Measurements from ENCODE around the gene KLK8.

KLK8 gene

DNA sequence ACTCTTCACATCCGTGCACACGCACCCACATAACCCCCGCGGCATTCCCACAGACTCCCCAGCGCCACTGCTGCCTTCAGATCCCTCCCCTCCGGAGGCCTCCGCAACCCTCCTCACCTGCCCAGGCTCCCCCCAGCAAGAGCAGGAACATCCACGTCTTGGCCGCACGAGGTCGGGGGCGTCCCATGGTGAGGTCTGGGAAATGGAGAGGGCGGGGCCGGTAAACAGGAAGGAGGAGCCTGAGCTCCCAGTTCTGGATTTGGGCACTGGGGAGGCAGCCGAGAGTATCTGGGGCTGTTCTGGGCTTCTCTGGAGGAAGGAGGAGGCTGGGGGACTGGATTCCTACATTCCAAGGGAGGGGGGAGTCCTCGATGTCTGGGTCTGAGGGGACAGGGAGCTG is 423 bp downstream of the KLK8 start:
- Histone ChIP-seq H3K27ac (ENCODE audit: extremely low read depth, low read depth, low read length) (no peak overlapping the region), H3K36me3 (ENCODE audit: control insufficient read depth in 2 of 2, insufficient read depth in 1 of 2, low read length in 2 of 2) (no peaks in the 10 kb centered on the region), H3K4me1 (ENCODE audit: control insufficient read depth, insufficient read depth, low read length) (no peaks in the 10 kb centered on the region), H3K9me3 (ENCODE audit: control insufficient read depth, insufficient read depth, low read depth, low read length) (no peaks in the 10 kb centered on the region), H3K4me3 (ENCODE audit: low read depth, low read length) (no peak overlapping the region)
- CTCF ChIA-PET = interaction anchor here (0.7 to 1.8 kb wide), 2 partner anchors 16 to 66 kb away, joined by 3 to 7 read pairs; no protein-coding TSS in a partner anchor
- TF ChIP-seq, protein P1, sequence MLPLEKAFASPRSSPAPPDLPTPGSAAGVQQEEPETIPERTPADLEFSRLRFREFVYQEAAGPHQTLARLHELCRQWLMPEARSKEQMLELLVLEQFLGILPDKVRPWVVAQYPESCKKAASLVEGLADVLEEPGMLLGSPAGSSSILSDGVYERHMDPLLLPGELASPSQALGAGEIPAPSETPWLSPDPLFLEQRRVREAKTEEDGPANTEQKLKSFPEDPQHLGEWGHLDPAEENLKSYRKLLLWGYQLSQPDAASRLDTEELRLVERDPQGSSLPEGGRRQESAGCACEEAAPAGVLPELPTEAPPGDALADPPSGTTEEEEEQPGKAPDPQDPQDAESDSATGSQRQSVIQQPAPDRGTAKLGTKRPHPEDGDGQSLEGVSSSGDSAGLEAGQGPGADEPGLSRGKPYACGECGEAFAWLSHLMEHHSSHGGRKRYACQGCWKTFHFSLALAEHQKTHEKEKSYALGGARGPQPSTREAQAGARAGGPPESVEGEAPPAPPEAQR (tag by site-specific recombination; IDR thresholded peaks at IDR 0.05) = no peak
- TF ChIP-seq ZNF670 (tag by site-specific recombination; IDR thresholded peaks at IDR 0.05; ENCODE audit: low read depth) = no peak
- TF ChIP-seq ZNF292 (tag by site-specific recombination; IDR thresholded peaks at IDR 0.05; ENCODE audit: borderline replicate concordance, low read depth) = no peak
- TF ChIP-seq ZBTB20 (tag by site-specific recombination; IDR thresholded peaks at IDR 0.05) = no peak
- no peak for TF ChIP-seq GLIS1 (tag by site-specific recombination; IDR thresholded peaks at IDR 0.05)
- TF ChIP-seq ZNF366 (tag by site-specific recombination; conservative IDR thresholded peaks at IDR 0.05) = no peak
- TF ChIP-seq, protein P2, sequence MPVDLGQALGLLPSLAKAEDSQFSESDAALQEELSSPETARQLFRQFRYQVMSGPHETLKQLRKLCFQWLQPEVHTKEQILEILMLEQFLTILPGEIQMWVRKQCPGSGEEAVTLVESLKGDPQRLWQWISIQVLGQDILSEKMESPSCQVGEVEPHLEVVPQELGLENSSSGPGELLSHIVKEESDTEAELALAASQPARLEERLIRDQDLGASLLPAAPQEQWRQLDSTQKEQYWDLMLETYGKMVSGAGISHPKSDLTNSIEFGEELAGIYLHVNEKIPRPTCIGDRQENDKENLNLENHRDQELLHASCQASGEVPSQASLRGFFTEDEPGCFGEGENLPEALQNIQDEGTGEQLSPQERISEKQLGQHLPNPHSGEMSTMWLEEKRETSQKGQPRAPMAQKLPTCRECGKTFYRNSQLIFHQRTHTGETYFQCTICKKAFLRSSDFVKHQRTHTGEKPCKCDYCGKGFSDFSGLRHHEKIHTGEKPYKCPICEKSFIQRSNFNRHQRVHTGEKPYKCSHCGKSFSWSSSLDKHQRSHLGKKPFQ (tag by site-specific recombination; IDR thresholded peaks at IDR 0.05) = no peak
- TF ChIP-seq, protein P3, sequence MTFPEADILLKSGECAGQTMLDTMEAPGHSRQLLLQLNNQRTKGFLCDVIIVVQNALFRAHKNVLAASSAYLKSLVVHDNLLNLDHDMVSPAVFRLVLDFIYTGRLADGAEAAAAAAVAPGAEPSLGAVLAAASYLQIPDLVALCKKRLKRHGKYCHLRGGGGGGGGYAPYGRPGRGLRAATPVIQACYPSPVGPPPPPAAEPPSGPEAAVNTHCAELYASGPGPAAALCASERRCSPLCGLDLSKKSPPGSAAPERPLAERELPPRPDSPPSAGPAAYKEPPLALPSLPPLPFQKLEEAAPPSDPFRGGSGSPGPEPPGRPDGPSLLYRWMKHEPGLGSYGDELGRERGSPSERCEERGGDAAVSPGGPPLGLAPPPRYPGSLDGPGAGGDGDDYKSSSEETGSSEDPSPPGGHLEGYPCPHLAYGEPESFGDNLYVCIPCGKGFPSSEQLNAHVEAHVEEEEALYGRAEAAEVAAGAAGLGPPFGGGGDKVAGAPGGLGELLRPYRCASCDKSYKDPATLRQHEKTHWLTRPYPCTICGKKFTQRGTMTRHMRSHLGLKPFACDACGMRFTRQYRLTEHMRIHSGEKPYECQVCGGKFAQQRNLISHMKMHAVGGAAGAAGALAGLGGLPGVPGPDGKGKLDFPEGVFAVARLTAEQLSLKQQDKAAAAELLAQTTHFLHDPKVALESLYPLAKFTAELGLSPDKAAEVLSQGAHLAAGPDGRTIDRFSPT (tag by site-specific recombination; IDR thresholded peaks at IDR 0.05) = no peak
- no peak for TF ChIP-seq ZNF48 (tag by site-specific recombination; IDR thresholded peaks at IDR 0.05)
- TF ChIP-seq ZNF664 (tag by site-specific recombination; IDR thresholded peaks at IDR 0.05) = no peak
- POLR2A ChIA-PET = no interaction called here

DNA sequence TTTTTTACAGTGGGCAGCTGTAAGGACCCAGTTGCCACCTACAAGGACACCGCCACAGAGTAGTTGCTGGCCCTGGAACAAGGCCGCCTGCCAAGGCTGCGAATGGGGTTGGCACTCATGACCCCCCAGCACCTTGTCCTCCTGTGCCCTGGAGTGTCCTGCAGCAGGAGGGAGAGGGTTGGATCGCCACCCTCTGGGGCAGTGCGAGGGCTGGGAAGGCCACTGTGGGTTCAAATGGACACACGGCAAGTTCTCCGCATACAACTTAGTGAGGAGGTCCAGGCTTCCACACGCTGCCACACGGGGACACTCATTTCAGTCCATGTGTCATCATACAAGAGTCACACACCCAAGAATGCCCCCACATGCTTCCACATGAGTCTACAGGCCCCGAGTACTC is 978 bp downstream of the KLK8 start:
- ChIA-PET POLR2A (no interaction called here), CTCF (interaction anchor here (0.7 to 1.8 kb wide), 3 partner anchors 17 to 275 kb away, joined by 3 to 7 read pairs (median 3); no protein-coding TSS in a partner anchor)
- Histone ChIP-seq H3K9me3 (ENCODE audit: control insufficient read depth, insufficient read depth, low read depth, low read length) (no peaks in the 10 kb centered on the region), H3K36me3 (ENCODE audit: control insufficient read depth in 2 of 2, insufficient read depth in 1 of 2, low read length in 2 of 2) (no peaks in the 10 kb centered on the region), H3K4me1 (ENCODE audit: control insufficient read depth, insufficient read depth, low read length) (no peaks in the 10 kb centered on the region), H3K4me3 (ENCODE audit: low read depth, low read length) (no peak overlapping the region), H3K27ac (ENCODE audit: extremely low read depth, low read depth, low read length) (no peak overlapping the region)
- TF ChIP-seq SP3 (tag by site-specific recombination; IDR thresholded peaks at IDR 0.05) (no peak), OSR2 (tag by site-specific recombination; IDR thresholded peaks at IDR 0.05) (no peak), ZIC2 (tag by site-specific recombination; IDR thresholded peaks at IDR 0.05) (no peak), ZNF510 (tag by site-specific recombination; IDR thresholded peaks at IDR 0.05; ENCODE audit: insufficient replicate concordance) (no peak), FEZF1 (tag by site-specific recombination; IDR thresholded peaks at IDR 0.05) (no peak), ZNF629 (tag by site-specific recombination; IDR thresholded peaks at IDR 0.05) (no peak), SCRT1 (tag by site-specific recombination; IDR thresholded peaks at IDR 0.05; ENCODE audit: borderline replicate concordance) (no peak), ZNF658 (tag by site-specific recombination; IDR thresholded peaks at IDR 0.05) (no peak), KLF8 (tag by site-specific recombination; IDR thresholded peaks at IDR 0.05) (no peak)
- TF ChIP-seq, protein P4, sequence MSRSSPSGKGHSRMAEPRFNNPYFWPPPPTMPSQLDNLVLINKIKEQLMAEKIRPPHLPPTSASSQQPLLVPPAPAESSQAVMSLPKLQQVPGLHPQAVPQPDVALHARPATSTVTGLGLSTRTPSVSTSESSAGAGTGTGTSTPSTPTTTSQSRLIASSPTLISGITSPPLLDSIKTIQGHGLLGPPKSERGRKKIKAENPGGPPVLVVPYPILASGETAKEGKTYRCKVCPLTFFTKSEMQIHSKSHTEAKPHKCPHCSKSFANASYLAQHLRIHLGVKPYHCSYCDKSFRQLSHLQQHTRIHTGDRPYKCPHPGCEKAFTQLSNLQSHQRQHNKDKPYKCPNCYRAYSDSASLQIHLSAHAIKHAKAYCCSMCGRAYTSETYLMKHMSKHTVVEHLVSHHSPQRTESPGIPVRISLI (tag by site-specific recombination; IDR thresholded peaks at IDR 0.05) = no peak
- TF ChIP-seq, protein P5, sequence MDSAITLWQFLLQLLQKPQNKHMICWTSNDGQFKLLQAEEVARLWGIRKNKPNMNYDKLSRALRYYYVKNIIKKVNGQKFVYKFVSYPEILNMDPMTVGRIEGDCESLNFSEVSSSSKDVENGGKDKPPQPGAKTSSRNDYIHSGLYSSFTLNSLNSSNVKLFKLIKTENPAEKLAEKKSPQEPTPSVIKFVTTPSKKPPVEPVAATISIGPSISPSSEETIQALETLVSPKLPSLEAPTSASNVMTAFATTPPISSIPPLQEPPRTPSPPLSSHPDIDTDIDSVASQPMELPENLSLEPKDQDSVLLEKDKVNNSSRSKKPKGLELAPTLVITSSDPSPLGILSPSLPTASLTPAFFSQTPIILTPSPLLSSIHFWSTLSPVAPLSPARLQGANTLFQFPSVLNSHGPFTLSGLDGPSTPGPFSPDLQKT (IDR thresholded peaks at IDR 0.05; ENCODE audit: borderline replicate concordance, low read depth, low read length) = no peak
- TF ChIP-seq, protein P6, sequence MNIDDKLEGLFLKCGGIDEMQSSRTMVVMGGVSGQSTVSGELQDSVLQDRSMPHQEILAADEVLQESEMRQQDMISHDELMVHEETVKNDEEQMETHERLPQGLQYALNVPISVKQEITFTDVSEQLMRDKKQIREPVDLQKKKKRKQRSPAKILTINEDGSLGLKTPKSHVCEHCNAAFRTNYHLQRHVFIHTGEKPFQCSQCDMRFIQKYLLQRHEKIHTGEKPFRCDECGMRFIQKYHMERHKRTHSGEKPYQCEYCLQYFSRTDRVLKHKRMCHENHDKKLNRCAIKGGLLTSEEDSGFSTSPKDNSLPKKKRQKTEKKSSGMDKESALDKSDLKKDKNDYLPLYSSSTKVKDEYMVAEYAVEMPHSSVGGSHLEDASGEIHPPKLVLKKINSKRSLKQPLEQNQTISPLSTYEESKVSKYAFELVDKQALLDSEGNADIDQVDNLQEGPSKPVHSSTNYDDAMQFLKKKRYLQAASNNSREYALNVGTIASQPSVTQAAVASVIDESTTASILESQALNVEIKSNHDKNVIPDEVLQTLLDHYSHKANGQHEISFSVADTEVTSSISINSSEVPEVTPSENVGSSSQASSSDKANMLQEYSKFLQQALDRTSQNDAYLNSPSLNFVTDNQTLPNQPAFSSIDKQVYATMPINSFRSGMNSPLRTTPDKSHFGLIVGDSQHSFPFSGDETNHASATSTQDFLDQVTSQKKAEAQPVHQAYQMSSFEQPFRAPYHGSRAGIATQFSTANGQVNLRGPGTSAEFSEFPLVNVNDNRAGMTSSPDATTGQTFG (tag by site-specific recombination; IDR thresholded peaks at IDR 0.05; ENCODE audit: borderline replicate concordance) = no peak
- TF ChIP-seq, protein P7, sequence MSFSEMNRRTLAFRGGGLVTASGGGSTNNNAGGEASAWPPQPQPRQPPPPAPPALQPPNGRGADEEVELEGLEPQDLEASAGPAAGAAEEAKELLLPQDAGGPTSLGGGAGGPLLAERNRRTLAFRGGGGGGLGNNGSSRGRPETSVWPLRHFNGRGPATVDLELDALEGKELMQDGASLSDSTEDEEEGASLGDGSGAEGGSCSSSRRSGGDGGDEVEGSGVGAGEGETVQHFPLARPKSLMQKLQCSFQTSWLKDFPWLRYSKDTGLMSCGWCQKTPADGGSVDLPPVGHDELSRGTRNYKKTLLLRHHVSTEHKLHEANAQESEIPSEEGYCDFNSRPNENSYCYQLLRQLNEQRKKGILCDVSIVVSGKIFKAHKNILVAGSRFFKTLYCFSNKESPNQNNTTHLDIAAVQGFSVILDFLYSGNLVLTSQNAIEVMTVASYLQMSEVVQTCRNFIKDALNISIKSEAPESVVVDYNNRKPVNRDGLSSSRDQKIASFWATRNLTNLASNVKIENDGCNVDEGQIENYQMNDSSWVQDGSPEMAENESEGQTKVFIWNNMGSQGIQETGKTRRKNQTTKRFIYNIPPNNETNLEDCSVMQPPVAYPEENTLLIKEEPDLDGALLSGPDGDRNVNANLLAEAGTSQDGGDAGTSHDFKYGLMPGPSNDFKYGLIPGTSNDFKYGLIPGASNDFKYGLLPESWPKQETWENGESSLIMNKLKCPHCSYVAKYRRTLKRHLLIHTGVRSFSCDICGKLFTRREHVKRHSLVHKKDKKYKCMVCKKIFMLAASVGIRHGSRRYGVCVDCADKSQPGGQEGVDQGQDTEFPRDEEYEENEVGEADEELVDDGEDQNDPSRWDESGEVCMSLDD (tag by site-specific recombination; IDR thresholded peaks at IDR 0.05) = no peak

Data from HEK293 (cell line).